GM19328 (cell line): ENCODE data around the gene NMD3.

Experiments
- ATAC-seq: cut with Tn5 transposase; IDR thresholded peaks from one replicate; pipeline ENCODE4 v1.9.1; 2021; ENCODE audit warnings: mild to moderate bottlenecking, moderate library complexity; ENCODE audit not compliant: unreplicated experiment

The NMD3 gene

GRCh38 chr3:161230621-161231171, 9.6 kb downstream of the NMD3 start:
- ATAC-seq: no peak

GRCh38 chr3:161231861-161232260, 10.8 kb downstream of the NMD3 start:
- no peak for ATAC-seq

- no peak for ATAC-seq
These were observed 12.4 kb downstream of the NMD3 start for GRCh38 chr3:161233557-161233956.

GRCh38 chr3:161236240-161236639, 15.1 kb downstream of the NMD3 start:
- ATAC-seq: no peak

- no peak for ATAC-seq
These were observed 18.6 kb downstream of the NMD3 start for GRCh38 chr3:161239700-161240099.

- no peak for ATAC-seq
These were observed 23.4 kb downstream of the NMD3 start for GRCh38 chr3:161244538-161244937.

GRCh38 chr3:161247049-161247448, 25.9 kb downstream of the NMD3 start:
- no peak for ATAC-seq

- no peak for ATAC-seq
These were observed 29.0 kb downstream of the NMD3 start for GRCh38 chr3:161250116-161250515.

GRCh38 chr3:161251716-161252115, 30.6 kb downstream of the NMD3 start:
- ATAC-seq: no peak

GRCh38 chr3:161252143-161252542, 31.0 kb downstream of the NMD3 start:
- no peak for ATAC-seq

- ATAC-seq: no peak
These were observed 32.6 kb downstream of the NMD3 start for GRCh38 chr3:161253711-161254110.

- ATAC-seq: no peak
These were observed 33.8 kb downstream of the NMD3 start for GRCh38 chr3:161254861-161255260.

GRCh38 chr3:161263057-161263456, 41.9 kb downstream of the NMD3 start:
- ATAC-seq: no peak

GRCh38 chr3:161264852-161265251, 43.7 kb downstream of the NMD3 start:
- no peak for ATAC-seq

GRCh38 chr3:161265916-161266571, 44.9 kb downstream of the NMD3 start:
- no peak for ATAC-seq

- no peak for ATAC-seq
These were observed 45.6 kb downstream of the NMD3 start for GRCh38 chr3:161266731-161267150.

- no peak for ATAC-seq
These were observed 46.5 kb downstream of the NMD3 start for GRCh38 chr3:161267646-161268045.

GRCh38 chr3:161268601-161269000, 47.5 kb downstream of the NMD3 start:
- no peak for ATAC-seq

GRCh38 chr3:161270991-161271390, 49.9 kb downstream of the NMD3 start:
- ATAC-seq: no peak

GRCh38 chr3:161271646-161272045, 50.5 kb downstream of the NMD3 start:
- no peak for ATAC-seq

GRCh38 chr3:161272524-161272923, 51.4 kb downstream of the NMD3 start:
- ATAC-seq: no peak

- no peak for ATAC-seq
These were observed 52.6 kb downstream of the NMD3 start for GRCh38 chr3:161273589-161274218.
